Effector memory CD4-positive, alpha-beta T cell (primary cell): ENCODE data around the gene MYORG.

Experiments used
- DNase-seq, 3 donors: peaks; one replicate each; pipeline ENCODE4 v3.0.0-alpha.2; 2020
- H3K27ac ChIP-seq: 2 replicates; pipeline ENCODE4 v1.7.0; 2013; ENCODE audit warnings: mild to moderate bottlenecking, low read length, moderate library complexity; ENCODE audit not compliant: insufficient read depth, poor library complexity, severe bottlenecking
- H3K27me3 ChIP-seq: replicated peaks from 2 replicates; pipeline ENCODE4 v1.7.0; 2013; ENCODE audit warnings: mild to moderate bottlenecking, low read length; ENCODE audit not compliant: insufficient read depth, control insufficient read depth, poor library complexity, severe bottlenecking
- H3K36me3 ChIP-seq: 2 replicates; pipeline ENCODE4 v1.7.0; 2013; ENCODE audit warnings: mild to moderate bottlenecking, low read length, moderate library complexity; ENCODE audit not compliant: control insufficient read depth, insufficient read depth
- H3K4me1 ChIP-seq: 2 replicates; pipeline ENCODE4 v1.7.0; 2013; ENCODE audit warnings: low read length, mild to moderate bottlenecking; ENCODE audit not compliant: control insufficient read depth, insufficient read depth, poor library complexity, severe bottlenecking
- H3K4me3 ChIP-seq: 2 replicates; pipeline ENCODE4 v1.7.0; 2013; ENCODE audit warnings: low read length, low read depth, mild to moderate bottlenecking; ENCODE audit not compliant: insufficient read depth, poor library complexity, severe bottlenecking
- H3K9me3 ChIP-seq: 2 replicates; pipeline ENCODE4 v1.7.0; 2013; ENCODE audit warnings: mild to moderate bottlenecking, low read length, moderate library complexity; ENCODE audit not compliant: control insufficient read depth
- total RNA-seq, 3 donors: gene quantifications; one replicate each; lab custom pipeline; 2026; lab: John Stamatoyannopoulos, UW

The MYORG gene
- 1.5 to 5.5 (median 1.9) reads per million in 3 donors for total RNA-seq

- H3K4me3 ChIP-seq = peak within 1 kb of the TSS; percentile 74
- no peaks in the 10 kb centered on the region for H3K27me3 ChIP-seq
- peak; percentile 95 to 97 (median 96) for DNase-seq
- no peaks in the 10 kb centered on the region for H3K36me3 ChIP-seq
- peaks cover 27% of the 10 kb centered on the region for H3K4me1 ChIP-seq
- peak within 1 kb of the TSS; percentile 54 for H3K27ac ChIP-seq
- no peaks in the 10 kb centered on the region for H3K9me3 ChIP-seq
Measured at GRCh38 chr9:34376596-34377403, at the start of gene MYORG. Gene MYORG, minus strand, starts transcription at chr9:34376898. Its CDS starts 3,955 bp downstream, at chr9:34372943.

GRCh38 chr9:34419716-34420504, 43.2 kb upstream of the MYORG start:
- no peak overlapping the region for H3K4me3 ChIP-seq
- H3K27ac ChIP-seq = no peak overlapping the region
- no peaks in the 10 kb centered on the region for H3K27me3 ChIP-seq
- no peaks in the 10 kb centered on the region for H3K36me3 ChIP-seq
- DNase-seq = no peak
- no peaks in the 10 kb centered on the region for H3K9me3 ChIP-seq
- no peaks in the 10 kb centered on the region for H3K4me1 ChIP-seq

- Histone ChIP-seq H3K27me3 (no peaks in the 10 kb centered on the region), H3K4me3 (no peak overlapping the region), H3K36me3 (no peaks in the 10 kb centered on the region), H3K27ac (no peak overlapping the region), H3K9me3 (no peaks in the 10 kb centered on the region), H3K4me1 (no peaks in the 10 kb centered on the region)
- no peak for DNase-seq
Measured at GRCh38 chr9:34417734-34418133, 41.0 kb upstream of the MYORG start.

- Histone ChIP-seq H3K36me3 (no peaks in the 10 kb centered on the region), H3K9me3 (no peaks in the 10 kb centered on the region), H3K4me1 (no peaks in the 10 kb centered on the region), H3K27me3 (no peaks in the 10 kb centered on the region), H3K27ac (no peak overlapping the region), H3K4me3 (no peak overlapping the region)
- DNase-seq = no peak
Measured at GRCh38 chr9:34413231-34413852, 36.6 kb upstream of the MYORG start.

- no peaks in the 10 kb centered on the region for H3K36me3 ChIP-seq
- DNase-seq = no peak
- no peaks in the 10 kb centered on the region for H3K9me3 ChIP-seq
- H3K27ac ChIP-seq = no peak overlapping the region
- no peaks in the 10 kb centered on the region for H3K27me3 ChIP-seq
- H3K4me1 ChIP-seq = no peaks in the 10 kb centered on the region
- H3K4me3 ChIP-seq = no peak overlapping the region
Measured at GRCh38 chr9:34412336-34412735, 35.6 kb upstream of the MYORG start.

- no peak for DNase-seq
- no peaks in the 10 kb centered on the region for H3K36me3 ChIP-seq
- no peaks in the 10 kb centered on the region for H3K9me3 ChIP-seq
- no peaks in the 10 kb centered on the region for H3K27me3 ChIP-seq
- H3K4me3 ChIP-seq = no peak overlapping the region
- no peak overlapping the region for H3K27ac ChIP-seq
- no peaks in the 10 kb centered on the region for H3K4me1 ChIP-seq
Measured at GRCh38 chr9:34409154-34409553, 32.5 kb upstream of the MYORG start.

- Histone ChIP-seq H3K4me1 (no peaks in the 10 kb centered on the region), H3K27ac (no peak overlapping the region), H3K4me3 (no peak overlapping the region), H3K9me3 (no peaks in the 10 kb centered on the region), H3K27me3 (no peaks in the 10 kb centered on the region), H3K36me3 (no peaks in the 10 kb centered on the region)
- DNase-seq = no peak
Measured at GRCh38 chr9:34408173-34408572, 31.5 kb upstream of the MYORG start.

- H3K36me3 ChIP-seq = peaks cover 10% of the 10 kb centered on the region
- H3K27ac ChIP-seq = no peak overlapping the region
- H3K27me3 ChIP-seq = no peaks in the 10 kb centered on the region
- DNase-seq = no peak
- no peaks in the 10 kb centered on the region for H3K9me3 ChIP-seq
- no peak overlapping the region for H3K4me3 ChIP-seq
- H3K4me1 ChIP-seq = no peaks in the 10 kb centered on the region
Measured at GRCh38 chr9:34406219-34406618, 29.5 kb upstream of the MYORG start.

GRCh38 chr9:34405719-34406118, 29.0 kb upstream of the MYORG start:
- Histone ChIP-seq H3K4me3 (no peak overlapping the region), H3K27me3 (no peaks in the 10 kb centered on the region), H3K9me3 (no peaks in the 10 kb centered on the region), H3K27ac (no peak overlapping the region), H3K4me1 (no peaks in the 10 kb centered on the region), H3K36me3 (peaks cover 10% of the 10 kb centered on the region)
- no peak for DNase-seq
